Measurements from ENCODE around the gene WDR59. TPM values are rescaled to one million over a fixed set of nuclear protein-coding genes. Genes with fewer than 3 reads are reported as not detected.

The WDR59 gene
- polyA plus RNA-seq, 2 of the 4 experiments (the other 2 are of a cell fraction), result 33.4 to 52.2 TPM

DNA sequence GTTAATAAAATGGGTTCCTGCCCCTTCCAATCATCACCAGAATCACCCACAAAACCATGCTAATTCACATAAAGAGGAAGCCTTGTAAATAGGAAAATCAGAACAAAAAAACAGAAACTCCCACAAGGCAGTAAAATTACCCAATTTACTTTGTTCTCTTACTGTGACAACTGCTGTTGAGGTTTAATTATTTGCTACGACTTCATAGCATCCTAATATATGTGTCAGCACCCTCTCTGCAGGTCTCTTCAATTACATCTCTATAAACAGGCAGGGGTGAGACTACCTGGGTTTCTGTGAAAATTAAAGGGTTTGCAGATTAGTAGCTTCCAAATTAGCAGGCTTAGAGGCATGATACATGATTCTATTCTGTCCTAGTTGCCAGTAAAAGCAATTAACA, 2.7 kb downstream of the WDR59 start (continued):
- TF ChIP-seq, protein P1, sequence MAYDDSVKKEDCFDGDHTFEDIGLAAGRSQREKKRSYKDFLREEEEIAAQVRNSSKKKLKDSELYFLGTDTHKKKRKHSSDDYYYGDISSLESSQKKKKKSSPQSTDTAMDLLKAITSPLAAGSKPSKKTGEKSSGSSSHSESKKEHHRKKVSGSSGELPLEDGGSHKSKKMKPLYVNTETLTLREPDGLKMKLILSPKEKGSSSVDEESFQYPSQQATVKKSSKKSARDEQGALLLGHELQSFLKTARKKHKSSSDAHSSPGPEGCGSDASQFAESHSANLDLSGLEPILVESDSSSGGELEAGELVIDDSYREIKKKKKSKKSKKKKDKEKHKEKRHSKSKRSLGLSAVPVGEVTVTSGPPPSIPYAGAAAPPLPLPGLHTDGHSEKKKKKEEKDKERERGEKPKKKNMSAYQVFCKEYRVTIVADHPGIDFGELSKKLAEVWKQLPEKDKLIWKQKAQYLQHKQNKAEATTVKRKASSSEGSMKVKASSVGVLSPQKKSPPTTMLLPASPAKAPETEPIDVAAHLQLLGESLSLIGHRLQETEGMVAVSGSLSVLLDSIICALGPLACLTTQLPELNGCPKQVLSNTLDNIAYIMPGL (CRISPR knock-in tag; IDR thresholded peaks at IDR 0.05; ENCODE audit: borderline replicate concordance), result no peak

DNA sequence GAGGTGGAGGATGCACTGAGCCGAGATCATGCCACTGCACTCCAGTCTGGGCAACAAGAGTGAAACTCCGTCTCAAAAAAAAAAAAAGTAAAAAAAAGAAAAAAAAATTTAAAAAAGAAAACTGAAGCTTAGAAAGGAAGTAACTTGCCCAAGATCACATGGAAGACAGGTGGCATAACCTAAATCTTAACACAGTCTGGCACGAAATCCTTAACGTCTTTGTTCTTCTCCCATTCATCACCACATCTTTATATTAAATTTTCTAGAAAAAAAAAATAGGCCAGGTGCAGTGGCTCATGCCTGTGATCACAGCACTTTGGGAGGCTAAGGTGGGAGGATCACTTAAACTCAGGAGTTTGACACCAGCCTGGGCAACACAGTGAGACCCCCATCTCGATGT, 9.3 kb downstream of the WDR59 start:
- ATAC-seq (no peak), FAIRE-seq (no peak)
- WGBS (ENCODE audit: missing lambda C conversion rate), result 82% methylated on average over 5 of the region's 5 CpGs

DNA sequence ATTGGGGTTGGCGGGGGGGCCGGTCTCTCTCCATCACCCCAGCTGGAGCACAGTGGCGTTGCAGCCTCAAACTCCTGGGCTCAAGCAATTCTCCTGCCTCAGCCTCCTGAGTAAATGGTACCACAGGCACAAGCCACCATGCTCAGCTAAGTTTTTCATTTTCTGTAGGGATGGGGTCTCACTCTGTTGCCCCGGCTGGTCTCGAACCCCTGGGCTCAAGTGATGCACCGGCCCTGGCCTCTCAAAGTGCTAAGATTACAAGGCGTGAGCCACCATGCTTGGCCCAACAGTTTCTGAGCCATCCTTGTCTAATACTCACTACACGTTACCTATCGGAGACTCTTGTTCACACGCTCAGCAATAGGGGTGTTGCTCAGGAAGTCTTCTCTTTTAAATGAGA, 11.6 kb downstream of the WDR59 start:
- DNase-seq (ENCODE audit: low read depth in 1 of 2, low spot score in 1 of 2) (no peak), FAIRE-seq (no peak), ATAC-seq (no peak)
- Histone ChIP-seq H3K4me1 (no peaks in the 10 kb centered on the region), H3K4me3 (no peak overlapping the region), H3K9me3 (no peaks in the 10 kb centered on the region), H3K4me2 (no peak overlapping the region), H3K27ac (no peak overlapping the region)
- WGBS (ENCODE audit: missing lambda C conversion rate), result 96% methylated on average over 10 of the region's 10 CpGs
- POLR2A ChIA-PET, result no interaction called here
- CTCF ChIA-PET, result interaction anchor here (1.6 kb wide), 1 partner anchor 138 kb away, joined by 4 read pairs; no protein-coding TSS in a partner anchor
- TF ChIP-seq, protein P2, sequence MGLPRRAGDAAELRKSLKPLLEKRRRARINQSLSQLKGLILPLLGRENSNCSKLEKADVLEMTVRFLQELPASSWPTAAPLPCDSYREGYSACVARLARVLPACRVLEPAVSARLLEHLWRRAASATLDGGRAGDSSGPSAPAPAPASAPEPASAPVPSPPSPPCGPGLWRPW (IDR thresholded peaks at IDR 0.05), result no peak
- TF ChIP-seq MAZ (IDR thresholded peaks at IDR 0.05; ENCODE audit: borderline replicate concordance, low read depth, low read length) (no peak), EHF (CRISPR knock-in tag; IDR thresholded peaks at IDR 0.05) (no peak), KDM1A (IDR thresholded peaks at IDR 0.05; ENCODE audit: low read depth) (no peak), TP53 (CRISPR knock-in tag; IDR thresholded peaks at IDR 0.05) (no peak)
- TF ChIP-seq, protein P1 (CRISPR knock-in tag; IDR thresholded peaks at IDR 0.05; ENCODE audit: borderline replicate concordance), result no peak
- TF ChIP-seq, protein P3, sequence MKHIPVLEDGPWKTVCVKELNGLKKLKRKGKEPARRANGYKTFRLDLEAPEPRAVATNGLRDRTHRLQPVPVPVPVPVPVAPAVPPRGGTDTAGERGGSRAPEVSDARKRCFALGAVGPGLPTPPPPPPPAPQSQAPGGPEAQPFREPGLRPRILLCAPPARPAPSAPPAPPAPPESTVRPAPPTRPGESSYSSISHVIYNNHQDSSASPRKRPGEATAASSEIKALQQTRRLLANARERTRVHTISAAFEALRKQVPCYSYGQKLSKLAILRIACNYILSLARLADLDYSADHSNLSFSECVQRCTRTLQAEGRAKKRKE (CRISPR knock-in tag; IDR thresholded peaks at IDR 0.05; ENCODE audit: low read depth), result no peak

More for the DNA sequence above, 9.3 kb downstream of the WDR59 start:
- no peak for DNase-seq (ENCODE audit: low read depth in 1 of 2, low spot score in 1 of 2)
- Histone ChIP-seq H3K4me1 (no peaks in the 10 kb centered on the region), H3K9me3 (no peaks in the 10 kb centered on the region), H3K27ac (no peak overlapping the region), H3K4me2 (no peak overlapping the region), H3K4me3 (no peak overlapping the region)
- POLR2A ChIA-PET, result no interaction called here
- TF ChIP-seq, protein P1 (CRISPR knock-in tag; IDR thresholded peaks at IDR 0.05; ENCODE audit: borderline replicate concordance), result no peak
- no peak for TF ChIP-seq KDM1A (IDR thresholded peaks at IDR 0.05; ENCODE audit: low read depth)
- TF ChIP-seq, protein P4, sequence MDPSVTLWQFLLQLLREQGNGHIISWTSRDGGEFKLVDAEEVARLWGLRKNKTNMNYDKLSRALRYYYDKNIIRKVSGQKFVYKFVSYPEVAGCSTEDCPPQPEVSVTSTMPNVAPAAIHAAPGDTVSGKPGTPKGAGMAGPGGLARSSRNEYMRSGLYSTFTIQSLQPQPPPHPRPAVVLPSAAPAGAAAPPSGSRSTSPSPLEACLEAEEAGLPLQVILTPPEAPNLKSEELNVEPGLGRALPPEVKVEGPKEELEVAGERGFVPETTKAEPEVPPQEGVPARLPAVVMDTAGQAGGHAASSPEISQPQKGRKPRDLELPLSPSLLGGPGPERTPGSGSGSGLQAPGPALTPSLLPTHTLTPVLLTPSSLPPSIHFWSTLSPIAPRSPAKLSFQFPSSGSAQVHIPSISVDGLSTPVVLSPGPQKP (IDR thresholded peaks at IDR 0.05; ENCODE audit: low read depth, low read length), result no peak
- TF ChIP-seq FOSB (CRISPR knock-in tag; IDR thresholded peaks at IDR 0.05), result no peak
- TF ChIP-seq MYC (IDR thresholded peaks at IDR 0.05; ENCODE audit: borderline replicate concordance, low read length), result no peak
- no peak for TF ChIP-seq CEBPB (IDR thresholded peaks at IDR 0.05)
- TF ChIP-seq EHF (CRISPR knock-in tag; IDR thresholded peaks at IDR 0.05), result no peak
- TF ChIP-seq, protein P5, sequence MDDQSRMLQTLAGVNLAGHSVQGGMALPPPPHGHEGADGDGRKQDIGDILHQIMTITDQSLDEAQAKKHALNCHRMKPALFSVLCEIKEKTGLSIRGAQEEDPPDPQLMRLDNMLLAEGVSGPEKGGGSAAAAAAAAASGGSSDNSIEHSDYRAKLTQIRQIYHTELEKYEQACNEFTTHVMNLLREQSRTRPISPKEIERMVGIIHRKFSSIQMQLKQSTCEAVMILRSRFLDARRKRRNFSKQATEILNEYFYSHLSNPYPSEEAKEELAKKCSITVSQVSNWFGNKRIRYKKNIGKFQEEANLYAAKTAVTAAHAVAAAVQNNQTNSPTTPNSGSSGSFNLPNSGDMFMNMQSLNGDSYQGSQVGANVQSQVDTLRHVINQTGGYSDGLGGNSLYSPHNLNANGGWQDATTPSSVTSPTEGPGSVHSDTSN (IDR thresholded peaks at IDR 0.05), result no peak
- TF ChIP-seq CBX2 (IDR thresholded peaks at IDR 0.05; ENCODE audit: borderline replicate concordance, low read depth), result no peak
- TF ChIP-seq TFCP2L1 (CRISPR knock-in tag; IDR thresholded peaks at IDR 0.05), result no peak
- no peak for TF ChIP-seq RAD21 (conservative IDR thresholded peaks at IDR 0.05 in 1 of 2, IDR thresholded peaks at IDR 0.05 in 1 of 2)
- no peak for TF ChIP-seq HOXB5 (CRISPR knock-in tag; IDR thresholded peaks at IDR 0.05)
- TF ChIP-seq, protein P6, sequence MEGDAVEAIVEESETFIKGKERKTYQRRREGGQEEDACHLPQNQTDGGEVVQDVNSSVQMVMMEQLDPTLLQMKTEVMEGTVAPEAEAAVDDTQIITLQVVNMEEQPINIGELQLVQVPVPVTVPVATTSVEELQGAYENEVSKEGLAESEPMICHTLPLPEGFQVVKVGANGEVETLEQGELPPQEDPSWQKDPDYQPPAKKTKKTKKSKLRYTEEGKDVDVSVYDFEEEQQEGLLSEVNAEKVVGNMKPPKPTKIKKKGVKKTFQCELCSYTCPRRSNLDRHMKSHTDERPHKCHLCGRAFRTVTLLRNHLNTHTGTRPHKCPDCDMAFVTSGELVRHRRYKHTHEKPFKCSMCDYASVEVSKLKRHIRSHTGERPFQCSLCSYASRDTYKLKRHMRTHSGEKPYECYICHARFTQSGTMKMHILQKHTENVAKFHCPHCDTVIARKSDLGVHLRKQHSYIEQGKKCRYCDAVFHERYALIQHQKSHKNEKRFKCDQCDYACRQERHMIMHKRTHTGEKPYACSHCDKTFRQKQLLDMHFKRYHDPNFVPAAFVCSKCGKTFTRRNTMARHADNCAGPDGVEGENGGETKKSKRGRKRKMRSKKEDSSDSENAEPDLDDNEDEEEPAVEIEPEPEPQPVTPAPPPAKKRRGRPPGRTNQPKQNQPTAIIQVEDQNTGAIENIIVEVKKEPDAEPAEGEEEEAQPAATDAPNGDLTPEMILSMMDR (IDR thresholded peaks at IDR 0.05), result no peak
- TF ChIP-seq HEYL (CRISPR knock-in tag; IDR thresholded peaks at IDR 0.05), result no peak
- TF ChIP-seq, protein P7, sequence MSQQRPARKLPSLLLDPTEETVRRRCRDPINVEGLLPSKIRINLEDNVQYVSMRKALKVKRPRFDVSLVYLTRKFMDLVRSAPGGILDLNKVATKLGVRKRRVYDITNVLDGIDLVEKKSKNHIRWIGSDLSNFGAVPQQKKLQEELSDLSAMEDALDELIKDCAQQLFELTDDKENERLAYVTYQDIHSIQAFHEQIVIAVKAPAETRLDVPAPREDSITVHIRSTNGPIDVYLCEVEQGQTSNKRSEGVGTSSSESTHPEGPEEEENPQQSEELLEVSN (IDR thresholded peaks at IDR 0.05; ENCODE audit: borderline replicate concordance, low read depth), result no peak
- TF ChIP-seq HDAC2 (IDR thresholded peaks at IDR 0.05), result no peak
- CTCF ChIA-PET, result interaction anchor here (0.7 to 1.3 kb wide), 3 partner anchors 12 to 227 kb away, joined by 3 to 5 read pairs (median 4); partner anchors contain the start of gene ZNRF1
